ENCODE results near the gene PRRT1B. TPM values are rescaled to one million over a fixed set of nuclear protein-coding genes. Genes with fewer than 3 reads are reported as not detected.

The PRRT1B gene
- total and polyA plus RNA-seq, 9 of the 15 experiments (the other 6 are each of a cell fraction or from before 2014, with no cell fraction given), result not detected

DNA sequence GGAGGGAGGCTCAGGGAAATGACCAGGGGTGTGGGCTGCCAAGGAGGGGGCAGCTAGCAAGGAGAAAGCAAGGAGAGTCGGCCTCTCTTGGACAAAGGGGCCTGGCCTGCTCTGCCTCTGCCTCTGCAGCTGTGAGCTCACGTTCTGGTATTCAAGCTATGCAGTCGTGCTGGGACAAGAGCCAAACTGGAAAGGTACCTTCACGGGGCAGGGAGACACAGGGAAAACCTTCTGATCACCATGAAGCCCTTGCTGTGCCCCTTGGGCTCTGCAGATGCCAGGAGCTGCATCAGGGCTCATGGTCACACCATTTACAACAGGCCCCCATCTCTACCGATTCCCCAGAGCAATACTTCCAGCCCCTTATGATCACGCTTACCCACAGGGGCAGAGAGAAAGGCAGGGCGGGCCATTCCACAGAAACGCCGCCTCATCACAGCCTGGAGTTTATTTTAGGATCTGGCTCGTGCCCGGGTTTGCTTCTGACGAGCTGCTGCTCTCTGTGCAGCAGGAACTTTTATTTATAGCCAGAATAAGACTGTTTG, 63.2 kb downstream of the PRRT1B start:
- H3K79me2 ChIP-seq (ENCODE audit: control insufficient read depth, insufficient read depth, low read length), result no peaks in the 10 kb centered on the region
- FAIRE-seq (no peak), ATAC-seq (no peak), DNase-seq (ENCODE audit: extremely low read depth in 1 of 4, low spot score in 3 of 4) (no peak)
- ChIA-PET CTCF (ENCODE audit: low intra/inter-chr PET ratio) (no interaction called here), POLR2A (no interaction called here)
- H3K4me3 ChIP-seq, result no peak overlapping the region
- H3K4me2 ChIP-seq (ENCODE audit: insufficient read depth, low read length), result no peak overlapping the region
- H3K27me3 ChIP-seq (ENCODE audit: control insufficient read depth in 2 of 2, insufficient read depth in 2 of 2, low read length in 2 of 2), result no peaks in the 10 kb centered on the region
- BruUV-seq (replicated peaks), result no TSS peak
- H4K20me1 ChIP-seq (replicated peaks; ENCODE audit: control insufficient read depth, insufficient read depth, low read length), result 0 out of 2 replicates have a peak, but pooled peaks cover 2% of the 10 kb centered on the region
- in situ Hi-C loops (cut with MboI) (no loop called here), intact Hi-C loops (cut with micrococcal nuclease) (no loop called here)
- H3K27ac ChIP-seq (ENCODE audit: extremely low read depth, low read depth, low read length), result no peak overlapping the region
- H3K9me3 ChIP-seq (replicated peaks; ENCODE audit: control insufficient read depth, insufficient read depth, low read depth, low read length), result no peaks in the 10 kb centered on the region
- no peaks in the 10 kb centered on the region for H3K9me1 ChIP-seq (ENCODE audit: control insufficient read depth, insufficient read depth, low read length)
- H2AFZ ChIP-seq (ENCODE audit: low read depth, low read length), result no peak overlapping the region
- H3K9ac ChIP-seq (ENCODE audit: insufficient read depth in 1 of 2, low read depth in 2 of 2, low read length in 2 of 2), result no peak overlapping the region
- H3K4me1 ChIP-seq (replicated peaks in 1 of 2; ENCODE audit: control insufficient read depth in 2 of 2, insufficient read depth in 2 of 2, low read length in 2 of 2), result peaks cover 3 to 4% of the 10 kb centered on the region in 2 experiments; a peak in 2 of 5 replicates
- WGBS (ENCODE audit: insufficient coverage, low coverage, missing lambda C conversion rate), result 77% methylated on average over 11 of the region's 12 CpGs
- peaks cover 15% of the 10 kb centered on the region; the same call in 2 of the 3 replicates for H3K36me3 ChIP-seq (ENCODE audit: control insufficient read depth, insufficient read depth, low read length)
- TF ChIP-seq LCOR (CRISPR knock-in tag; IDR thresholded peaks at IDR 0.05), result no peak
- no peak for TF ChIP-seq HDAC3 (IDR thresholded peaks at IDR 0.05; ENCODE audit: borderline replicate concordance, partially characterized antibody)
- no peak for TF ChIP-seq SIRT6 (IDR thresholded peaks at IDR 0.05; ENCODE audit: low read depth, low read length)
- no peak for TF ChIP-seq MYC (IDR thresholded peaks at IDR 0.05; ENCODE audit: low read depth, low read length)
- no peak for TF ChIP-seq MYC (CRISPR knock-in tag; IDR thresholded peaks at IDR 0.05; ENCODE audit: borderline replicate concordance, low read depth)
- no peak for TF ChIP-seq KDM2B (CRISPR knock-in tag; IDR thresholded peaks at IDR 0.05)
- TF ChIP-seq ARNT (IDR thresholded peaks at IDR 0.05), result no peak
- no peak for TF ChIP-seq ZNF12 (CRISPR knock-in tag; IDR thresholded peaks at IDR 0.05)
- no peak for TF ChIP-seq HIVEP1 (CRISPR knock-in tag; IDR thresholded peaks at IDR 0.05)
- no peak for TF ChIP-seq ZNF77 (CRISPR knock-in tag; IDR thresholded peaks at IDR 0.05)
- TF ChIP-seq, protein P1, sequence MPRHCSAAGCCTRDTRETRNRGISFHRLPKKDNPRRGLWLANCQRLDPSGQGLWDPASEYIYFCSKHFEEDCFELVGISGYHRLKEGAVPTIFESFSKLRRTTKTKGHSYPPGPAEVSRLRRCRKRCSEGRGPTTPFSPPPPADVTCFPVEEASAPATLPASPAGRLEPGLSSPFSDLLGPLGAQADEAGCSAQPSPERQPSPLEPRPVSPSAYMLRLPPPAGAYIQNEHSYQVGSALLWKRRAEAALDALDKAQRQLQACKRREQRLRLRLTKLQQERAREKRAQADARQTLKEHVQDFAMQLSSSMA (CRISPR knock-in tag; IDR thresholded peaks at IDR 0.05), result no peak
- no peak for TF ChIP-seq ZFP30 (CRISPR knock-in tag; IDR thresholded peaks at IDR 0.05; ENCODE audit: borderline replicate concordance)
- no peak for TF ChIP-seq ZFP36 (IDR thresholded peaks at IDR 0.05; ENCODE audit: low read depth, low read length, partially characterized antibody)
- TF ChIP-seq EWSR1 (IDR thresholded peaks at IDR 0.05; ENCODE audit: borderline replicate concordance, low read depth, partially characterized antibody), result no peak
- no peak for TF ChIP-seq ZNF143 (CRISPR knock-in tag; IDR thresholded peaks at IDR 0.05)
- TF ChIP-seq GATAD2A (IDR thresholded peaks at IDR 0.05), result no peak
- no peak for TF ChIP-seq HCFC1 (IDR thresholded peaks at IDR 0.05; ENCODE audit: low read depth, low read length)
